ENCODE measurements around the gene KCNJ15.

DNA sequence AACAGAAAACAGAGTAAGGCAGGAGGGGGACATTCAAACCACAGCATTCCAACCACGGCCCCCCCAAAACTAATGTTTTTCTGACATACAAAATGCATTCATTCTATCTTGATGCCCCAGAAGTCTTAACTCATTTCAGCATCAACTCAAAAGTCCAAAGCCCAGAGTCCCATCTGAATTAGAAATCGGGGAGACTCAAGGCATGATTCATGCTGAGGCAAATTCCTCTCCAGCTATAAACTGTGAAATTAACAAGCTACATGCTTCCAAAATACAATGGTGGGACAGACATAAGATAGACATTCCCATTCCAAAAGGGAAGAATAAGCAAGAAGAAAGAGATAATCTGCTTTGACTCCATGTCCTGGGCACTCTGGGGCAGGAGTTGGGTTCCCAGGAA is 73.9 kb downstream of the KCNJ15 start:
- TF ChIP-seq TCF7L2 (IDR thresholded peaks at IDR 0.05; ENCODE audit: low read depth, low read length) = no peak
- TF ChIP-seq, protein P1, sequence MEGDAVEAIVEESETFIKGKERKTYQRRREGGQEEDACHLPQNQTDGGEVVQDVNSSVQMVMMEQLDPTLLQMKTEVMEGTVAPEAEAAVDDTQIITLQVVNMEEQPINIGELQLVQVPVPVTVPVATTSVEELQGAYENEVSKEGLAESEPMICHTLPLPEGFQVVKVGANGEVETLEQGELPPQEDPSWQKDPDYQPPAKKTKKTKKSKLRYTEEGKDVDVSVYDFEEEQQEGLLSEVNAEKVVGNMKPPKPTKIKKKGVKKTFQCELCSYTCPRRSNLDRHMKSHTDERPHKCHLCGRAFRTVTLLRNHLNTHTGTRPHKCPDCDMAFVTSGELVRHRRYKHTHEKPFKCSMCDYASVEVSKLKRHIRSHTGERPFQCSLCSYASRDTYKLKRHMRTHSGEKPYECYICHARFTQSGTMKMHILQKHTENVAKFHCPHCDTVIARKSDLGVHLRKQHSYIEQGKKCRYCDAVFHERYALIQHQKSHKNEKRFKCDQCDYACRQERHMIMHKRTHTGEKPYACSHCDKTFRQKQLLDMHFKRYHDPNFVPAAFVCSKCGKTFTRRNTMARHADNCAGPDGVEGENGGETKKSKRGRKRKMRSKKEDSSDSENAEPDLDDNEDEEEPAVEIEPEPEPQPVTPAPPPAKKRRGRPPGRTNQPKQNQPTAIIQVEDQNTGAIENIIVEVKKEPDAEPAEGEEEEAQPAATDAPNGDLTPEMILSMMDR (IDR thresholded peaks at IDR 0.05) = no peak
- TF ChIP-seq SIN3A (IDR thresholded peaks at IDR 0.05; ENCODE audit: borderline replicate concordance, insufficient read depth, low read depth, low read length) = no peak
- TF ChIP-seq POLR2AphosphoS5 (IDR thresholded peaks at IDR 0.05; ENCODE audit: low read depth, low read length) = no peak
